WTC11 (cell line): Measurements from ENCODE around the gene LTBP4. TPM values are rescaled to one million over a fixed set of nuclear protein-coding genes. Genes with fewer than 3 reads are reported as not detected.

Source experiments
- ATAC-seq: fragments of 200-7000 bp; cut with Tn5 transposase; 2 replicates; pipeline ENCODE4 v1.10.0; 2021; ENCODE audit warnings: mild to moderate bottlenecking, moderate library complexity
- CTCF ChIA-PET: fragments of 300-600 bp; sonication (Branson Sonifier 250); formaldehyde crosslinking; loops from one replicate; lab custom pipeline; 2021; ENCODE audit warnings: antibody characterized with exemption; lab: Charles Lee
- POLR2A ChIA-PET: fragments of 350-600 bp; sonication (Branson Sonifier 250); formaldehyde crosslinking; loops from one replicate; lab custom pipeline; 2021; ENCODE audit warnings: antibody characterized with exemption; lab: Charles Lee
- DNase-seq: peaks from one replicate; pipeline ENCODE4 v3.0.0; 2021; ENCODE audit warnings: low spot score
- H3K27ac Mint-ChIP-seq: 2 replicates; pipeline ENCODE4 v1.8.0; 2021; ENCODE audit warnings: mixed read lengths
- H3K27me3 Mint-ChIP-seq: 2 replicates; pipeline ENCODE4 v1.8.0; 2021; ENCODE audit warnings: low read depth, mild to moderate bottlenecking, moderate library complexity, mixed read lengths
- H3K36me3 Mint-ChIP-seq: 2 replicates; pipeline ENCODE4 v1.8.0; 2021; ENCODE audit warnings: mixed read lengths
- H3K4me1 Mint-ChIP-seq: 2 replicates; pipeline ENCODE4 v1.8.0; 2022; ENCODE audit warnings: mixed read lengths
- H3K4me3 Mint-ChIP-seq: 2 replicates; pipeline ENCODE4 v1.8.0; 2021; ENCODE audit warnings: mild to moderate bottlenecking, moderate library complexity, mixed read lengths
- H3K9me3 Mint-ChIP-seq: 2 replicates; pipeline ENCODE4 v1.8.0; 2021; ENCODE audit warnings: mixed read lengths
- ESRRA ChIP-seq: sonication (generic); formaldehyde crosslinking; IDR thresholded peaks from 2 replicates; pipeline ENCODE4 v1.8.1; 2022; ENCODE audit warnings: mild to moderate bottlenecking, missing genetic modification reagents, borderline replicate concordance
- GRHL2 ChIP-seq: fragments of 250-450 bp; sonication (Bioruptor Pico); IDR thresholded peaks from 2 replicates; pipeline ENCODE4 v1.8.0; 2022; ENCODE audit warnings: mild to moderate bottlenecking, moderate library complexity; ENCODE audit not compliant: insufficient replicate concordance, severe bottlenecking
- GTF2I ChIP-seq: fragments of 250-450 bp; sonication (Bioruptor Pico); conservative IDR thresholded peaks from 2 replicates; pipeline ENCODE4 v1.4.0; 2021; ENCODE audit warnings: mild to moderate bottlenecking
- MXD4 ChIP-seq: fragments of 250-450 bp; sonication (Bioruptor Pico); IDR thresholded peaks from 2 replicates; pipeline ENCODE4 v1.8.0; 2021; ENCODE audit warnings: mild to moderate bottlenecking, moderate library complexity, borderline replicate concordance
- NFATC4 ChIP-seq: fragments of 250-450 bp; sonication (Bioruptor Pico); IDR thresholded peaks from 2 replicates; pipeline ENCODE4 v1.9.0; 2021; ENCODE audit warnings: mild to moderate bottlenecking
- NFE2L1 ChIP-seq: sonication (generic); formaldehyde crosslinking; IDR thresholded peaks from 2 replicates; pipeline ENCODE4 v1.8.1; 2023; ENCODE audit warnings: missing genetic modification reagents
- NFYB ChIP-seq: sonication (generic); formaldehyde crosslinking; conservative IDR thresholded peaks from 2 replicates; pipeline ENCODE4 v1.8.0; 2022; ENCODE audit warnings: low read depth, missing genetic modification reagents
- TCF7 ChIP-seq: sonication (generic); formaldehyde crosslinking; IDR thresholded peaks from 2 replicates; pipeline ENCODE4 v1.8.0; 2022; ENCODE audit warnings: mild to moderate bottlenecking, low read depth, missing genetic modification reagents, moderate library complexity
- ZBTB21 ChIP-seq: sonication (generic); formaldehyde crosslinking; IDR thresholded peaks from 2 replicates; pipeline ENCODE4 v1.8.1; 2023; ENCODE audit warnings: mild to moderate bottlenecking, missing genetic modification reagents, borderline replicate concordance
- total RNA-seq: library from RNA; stranded (reverse); gene quantifications from 3 replicates; pipeline ENCODE4 v1.2.3, GENCODE V29; 2021
- TF ChIP-seq, protein P1 (sequence below): fragments of 250-450 bp; sonication (Bioruptor Pico); conservative IDR thresholded peaks from 2 replicates; pipeline ENCODE4 v1.9.0; 2021; ENCODE audit warnings: mild to moderate bottlenecking
- TF ChIP-seq, protein P2 (sequence below): fragments of 250-450 bp; sonication (Bioruptor Pico); IDR thresholded peaks from 2 replicates; pipeline ENCODE4 v1.9.0; 2021; ENCODE audit warnings: mild to moderate bottlenecking, borderline replicate concordance
- TF ChIP-seq, protein P3 (sequence below): sonication (generic); formaldehyde crosslinking; IDR thresholded peaks from 2 replicates; pipeline ENCODE4 v1.8.0; 2023; ENCODE audit warnings: missing genetic modification reagents
- TF ChIP-seq, protein P4 (sequence below): sonication (generic); formaldehyde crosslinking; IDR thresholded peaks from 2 replicates; pipeline ENCODE4 v1.8.0; 2022; ENCODE audit warnings: mild to moderate bottlenecking, missing genetic modification reagents
- TF ChIP-seq, protein P5 (sequence below): fragments of 250-450 bp; sonication (Bioruptor Pico); IDR thresholded peaks from 2 replicates; pipeline ENCODE4 v1.9.0; 2021; ENCODE audit warnings: moderate library complexity, mild to moderate bottlenecking, inconsistent platforms, borderline replicate concordance
- TF ChIP-seq, protein P6 (sequence below): sonication (generic); formaldehyde crosslinking; IDR thresholded peaks from 2 replicates; pipeline ENCODE4 v1.8.1; 2022; ENCODE audit warnings: low read depth, mild to moderate bottlenecking, moderate library complexity, missing genetic modification reagents, borderline replicate concordance
- TF ChIP-seq, protein P7 (sequence below): fragments of 200-600 bp; IDR thresholded peaks from 2 replicates; pipeline ENCODE4 v1.8.0; 2022; ENCODE audit warnings: antibody characterized with exemption

The LTBP4 gene
- total RNA-seq, 1 experiment from 2014 or later: 125 TPM

DNA sequence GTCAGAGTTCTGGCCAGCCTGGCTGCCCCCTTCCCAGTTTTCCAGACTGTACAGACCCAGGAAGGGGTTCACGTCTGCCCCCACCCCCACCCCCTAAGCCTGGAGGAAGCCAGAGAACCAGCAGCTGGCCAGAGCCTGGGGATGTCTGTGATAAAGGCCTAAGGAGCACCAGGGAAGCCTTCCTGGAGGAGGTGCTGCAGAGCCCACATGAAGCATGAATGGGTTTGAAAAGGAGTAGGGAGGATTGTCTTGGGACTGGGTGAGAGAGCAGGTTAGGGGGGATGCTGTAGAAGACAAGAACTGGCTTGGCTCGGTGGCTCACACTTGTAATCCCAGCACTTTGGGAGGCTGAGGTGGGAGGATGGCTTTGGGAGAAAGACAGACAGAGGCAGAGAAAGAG, 18.7 kb upstream of the LTBP4 start:
- TF ChIP-seq GTF2I: no peak
- no peak for TF ChIP-seq NFE2L1
- TF ChIP-seq, protein P1, sequence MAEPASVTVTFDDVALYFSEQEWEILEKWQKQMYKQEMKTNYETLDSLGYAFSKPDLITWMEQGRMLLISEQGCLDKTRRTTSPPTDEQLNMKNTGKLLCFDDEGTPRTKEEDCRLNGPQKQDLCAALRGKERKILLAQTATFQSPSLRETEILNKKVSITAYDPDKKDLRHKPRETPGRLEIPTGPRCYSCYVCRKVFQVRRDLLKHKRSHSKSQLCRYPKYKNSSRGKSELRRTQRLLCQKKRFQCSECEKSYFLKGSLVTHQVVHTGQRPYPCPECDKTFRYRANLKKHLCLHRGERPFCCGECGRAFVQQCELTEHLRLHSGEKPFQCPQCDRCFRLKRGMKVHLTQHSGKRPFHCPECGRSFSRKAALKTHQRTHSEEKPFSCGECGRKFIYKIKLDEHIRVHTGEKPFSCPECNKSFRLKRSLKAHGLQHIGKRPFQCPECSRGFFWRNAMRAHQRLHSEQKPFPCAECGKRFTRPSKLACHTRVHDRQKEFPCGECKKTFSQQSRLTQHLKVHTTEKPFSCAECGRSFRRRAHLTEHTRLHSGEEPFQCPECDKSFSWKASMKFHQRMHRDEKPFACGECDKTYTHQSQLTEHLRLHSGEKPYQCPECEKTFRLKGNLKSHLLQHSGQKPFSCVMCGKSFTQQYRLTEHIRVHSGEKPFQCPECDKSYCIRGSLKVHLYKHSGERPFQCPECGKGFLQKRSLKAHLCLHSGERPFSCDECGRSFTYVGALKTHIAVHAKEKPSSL (CRISPR knock-in tag): no peak
- no peak for TF ChIP-seq MXD4 (CRISPR knock-in tag)
- TF ChIP-seq, protein P2, sequence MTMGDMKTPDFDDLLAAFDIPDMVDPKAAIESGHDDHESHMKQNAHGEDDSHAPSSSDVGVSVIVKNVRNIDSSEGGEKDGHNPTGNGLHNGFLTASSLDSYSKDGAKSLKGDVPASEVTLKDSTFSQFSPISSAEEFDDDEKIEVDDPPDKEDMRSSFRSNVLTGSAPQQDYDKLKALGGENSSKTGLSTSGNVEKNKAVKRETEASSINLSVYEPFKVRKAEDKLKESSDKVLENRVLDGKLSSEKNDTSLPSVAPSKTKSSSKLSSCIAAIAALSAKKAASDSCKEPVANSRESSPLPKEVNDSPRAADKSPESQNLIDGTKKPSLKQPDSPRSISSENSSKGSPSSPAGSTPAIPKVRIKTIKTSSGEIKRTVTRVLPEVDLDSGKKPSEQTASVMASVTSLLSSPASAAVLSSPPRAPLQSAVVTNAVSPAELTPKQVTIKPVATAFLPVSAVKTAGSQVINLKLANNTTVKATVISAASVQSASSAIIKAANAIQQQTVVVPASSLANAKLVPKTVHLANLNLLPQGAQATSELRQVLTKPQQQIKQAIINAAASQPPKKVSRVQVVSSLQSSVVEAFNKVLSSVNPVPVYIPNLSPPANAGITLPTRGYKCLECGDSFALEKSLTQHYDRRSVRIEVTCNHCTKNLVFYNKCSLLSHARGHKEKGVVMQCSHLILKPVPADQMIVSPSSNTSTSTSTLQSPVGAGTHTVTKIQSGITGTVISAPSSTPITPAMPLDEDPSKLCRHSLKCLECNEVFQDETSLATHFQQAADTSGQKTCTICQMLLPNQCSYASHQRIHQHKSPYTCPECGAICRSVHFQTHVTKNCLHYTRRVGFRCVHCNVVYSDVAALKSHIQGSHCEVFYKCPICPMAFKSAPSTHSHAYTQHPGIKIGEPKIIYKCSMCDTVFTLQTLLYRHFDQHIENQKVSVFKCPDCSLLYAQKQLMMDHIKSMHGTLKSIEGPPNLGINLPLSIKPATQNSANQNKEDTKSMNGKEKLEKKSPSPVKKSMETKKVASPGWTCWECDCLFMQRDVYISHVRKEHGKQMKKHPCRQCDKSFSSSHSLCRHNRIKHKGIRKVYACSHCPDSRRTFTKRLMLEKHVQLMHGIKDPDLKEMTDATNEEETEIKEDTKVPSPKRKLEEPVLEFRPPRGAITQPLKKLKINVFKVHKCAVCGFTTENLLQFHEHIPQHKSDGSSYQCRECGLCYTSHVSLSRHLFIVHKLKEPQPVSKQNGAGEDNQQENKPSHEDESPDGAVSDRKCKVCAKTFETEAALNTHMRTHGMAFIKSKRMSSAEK (CRISPR knock-in tag): no peak
- TF ChIP-seq, protein P3, sequence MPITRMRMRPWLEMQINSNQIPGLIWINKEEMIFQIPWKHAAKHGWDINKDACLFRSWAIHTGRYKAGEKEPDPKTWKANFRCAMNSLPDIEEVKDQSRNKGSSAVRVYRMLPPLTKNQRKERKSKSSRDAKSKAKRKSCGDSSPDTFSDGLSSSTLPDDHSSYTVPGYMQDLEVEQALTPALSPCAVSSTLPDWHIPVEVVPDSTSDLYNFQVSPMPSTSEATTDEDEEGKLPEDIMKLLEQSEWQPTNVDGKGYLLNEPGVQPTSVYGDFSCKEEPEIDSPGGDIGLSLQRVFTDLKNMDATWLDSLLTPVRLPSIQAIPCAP (CRISPR knock-in tag): no peak
- TF ChIP-seq ESRRA (CRISPR knock-in tag): no peak
- TF ChIP-seq ZBTB21 (CRISPR knock-in tag): no peak
- TF ChIP-seq TCF7: no peak
- TF ChIP-seq, protein P4, sequence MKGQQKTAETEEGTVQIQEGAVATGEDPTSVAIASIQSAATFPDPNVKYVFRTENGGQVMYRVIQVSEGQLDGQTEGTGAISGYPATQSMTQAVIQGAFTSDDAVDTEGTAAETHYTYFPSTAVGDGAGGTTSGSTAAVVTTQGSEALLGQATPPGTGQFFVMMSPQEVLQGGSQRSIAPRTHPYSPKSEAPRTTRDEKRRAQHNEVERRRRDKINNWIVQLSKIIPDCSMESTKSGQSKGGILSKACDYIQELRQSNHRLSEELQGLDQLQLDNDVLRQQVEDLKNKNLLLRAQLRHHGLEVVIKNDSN (CRISPR knock-in tag): no peak
- no peak for TF ChIP-seq NFYB (CRISPR knock-in tag)
- no peak for TF ChIP-seq NFATC4 (CRISPR knock-in tag)
- TF ChIP-seq, protein P5, sequence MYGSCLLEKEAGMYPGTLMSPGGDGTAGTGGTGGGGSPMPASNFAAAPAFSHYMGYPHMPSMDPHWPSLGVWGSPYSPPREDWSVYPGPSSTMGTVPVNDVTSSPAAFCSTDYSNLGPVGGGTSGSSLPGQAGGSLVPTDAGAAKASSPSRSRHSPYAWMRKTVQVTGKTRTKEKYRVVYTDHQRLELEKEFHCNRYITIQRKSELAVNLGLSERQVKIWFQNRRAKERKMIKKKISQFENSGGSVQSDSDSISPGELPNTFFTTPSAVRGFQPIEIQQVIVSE (CRISPR knock-in tag): no peak
- TF ChIP-seq, protein P6, sequence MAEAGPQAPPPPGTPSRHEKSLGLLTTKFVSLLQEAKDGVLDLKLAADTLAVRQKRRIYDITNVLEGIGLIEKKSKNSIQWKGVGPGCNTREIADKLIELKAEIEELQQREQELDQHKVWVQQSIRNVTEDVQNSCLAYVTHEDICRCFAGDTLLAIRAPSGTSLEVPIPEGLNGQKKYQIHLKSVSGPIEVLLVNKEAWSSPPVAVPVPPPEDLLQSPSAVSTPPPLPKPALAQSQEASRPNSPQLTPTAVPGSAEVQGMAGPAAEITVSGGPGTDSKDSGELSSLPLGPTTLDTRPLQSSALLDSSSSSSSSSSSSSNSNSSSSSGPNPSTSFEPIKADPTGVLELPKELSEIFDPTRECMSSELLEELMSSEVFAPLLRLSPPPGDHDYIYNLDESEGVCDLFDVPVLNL (CRISPR knock-in tag): no peak
- TF ChIP-seq, protein P7, sequence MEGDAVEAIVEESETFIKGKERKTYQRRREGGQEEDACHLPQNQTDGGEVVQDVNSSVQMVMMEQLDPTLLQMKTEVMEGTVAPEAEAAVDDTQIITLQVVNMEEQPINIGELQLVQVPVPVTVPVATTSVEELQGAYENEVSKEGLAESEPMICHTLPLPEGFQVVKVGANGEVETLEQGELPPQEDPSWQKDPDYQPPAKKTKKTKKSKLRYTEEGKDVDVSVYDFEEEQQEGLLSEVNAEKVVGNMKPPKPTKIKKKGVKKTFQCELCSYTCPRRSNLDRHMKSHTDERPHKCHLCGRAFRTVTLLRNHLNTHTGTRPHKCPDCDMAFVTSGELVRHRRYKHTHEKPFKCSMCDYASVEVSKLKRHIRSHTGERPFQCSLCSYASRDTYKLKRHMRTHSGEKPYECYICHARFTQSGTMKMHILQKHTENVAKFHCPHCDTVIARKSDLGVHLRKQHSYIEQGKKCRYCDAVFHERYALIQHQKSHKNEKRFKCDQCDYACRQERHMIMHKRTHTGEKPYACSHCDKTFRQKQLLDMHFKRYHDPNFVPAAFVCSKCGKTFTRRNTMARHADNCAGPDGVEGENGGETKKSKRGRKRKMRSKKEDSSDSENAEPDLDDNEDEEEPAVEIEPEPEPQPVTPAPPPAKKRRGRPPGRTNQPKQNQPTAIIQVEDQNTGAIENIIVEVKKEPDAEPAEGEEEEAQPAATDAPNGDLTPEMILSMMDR: no peak
- TF ChIP-seq GRHL2 (CRISPR knock-in tag): no peak
- ATAC-seq: no peak
- ChIA-PET CTCF (interaction anchor here (0.6 kb wide), 1 partner anchor 164 kb away, joined by 5 read pairs; no protein-coding TSS in a partner anchor), POLR2A (no interaction called here)
- no peaks in the 10 kb centered on the region for H3K27me3 Mint-ChIP-seq
- H3K27ac Mint-ChIP-seq: no peak overlapping the region
- no peaks in the 10 kb centered on the region for H3K9me3 Mint-ChIP-seq
- no peak overlapping the region for H3K4me3 Mint-ChIP-seq
- peaks cover 53% of the 10 kb centered on the region for H3K36me3 Mint-ChIP-seq
- DNase-seq: no peak
- peaks cover 9% of the 10 kb centered on the region for H3K4me1 Mint-ChIP-seq
